Kidney (tissue), 14 donors: Measurements from ENCODE around the gene TTC13. TPM values are rescaled to one million over a fixed set of nuclear protein-coding genes. Genes with fewer than 3 reads are reported as not detected.

Source experiments
- DNase-seq, 5 donors: peaks; one replicate each; pipeline ENCODE4 v3.0.0-alpha.2; 2013 to 2020
- FAIRE-seq: peaks from 2 replicates; lab custom pipeline; 2012; peaks lifted over from hg19 to GRCh38; lab: Jason Lieb, UNC
- H3K27ac ChIP-seq, 2 donors: one replicate each; pipeline ENCODE4 v1.7.0; 2013; ENCODE audit warnings: low read depth in 2 of 2, low read length in 2 of 2, inconsistent platforms in 1 of 2
- H3K27me3 ChIP-seq: one replicate; pipeline ENCODE4 v1.7.1; 2013; ENCODE audit warnings: low read length, inconsistent platforms; ENCODE audit not compliant: control insufficient read depth, insufficient read depth
- H3K36me3 ChIP-seq, 3 donors: one replicate each; pipeline versions ENCODE4 v1.7.0 to v1.7.1; 2013; ENCODE audit warnings: low read length in 3 of 3, control low read depth in 1 of 3, inconsistent platforms in 1 of 3; ENCODE audit not compliant: insufficient read depth in 3 of 3, control insufficient read depth in 2 of 3
- H3K4me1 ChIP-seq, 3 donors: one replicate each; pipeline versions ENCODE4 v1.7.0 to v1.7.1; 2013; ENCODE audit warnings: low read length in 3 of 3, inconsistent platforms in 1 of 3, low read depth in 1 of 3; ENCODE audit not compliant: control insufficient read depth in 2 of 3, insufficient read depth in 2 of 3
- H3K4me3 ChIP-seq, 3 donors: one replicate each; pipeline versions ENCODE4 v1.7.0 to v1.8.1; 2013; ENCODE audit warnings: low read length in 3 of 3, control low read depth in 1 of 3, inconsistent platforms in 1 of 3
- H3K9ac ChIP-seq, 3 donors: one replicate each; pipeline versions ENCODE4 v1.7.0 to v1.7.1; 2013; ENCODE audit warnings: low read length in 3 of 3, control low read depth in 1 of 3, inconsistent platforms in 1 of 3
- H3K9me3 ChIP-seq, 3 donors: one replicate each; pipeline versions ENCODE4 v1.7.0 to v1.7.1; 2013; ENCODE audit warnings: low read length in 3 of 3, control low read depth in 1 of 3, inconsistent platforms in 1 of 3; ENCODE audit not compliant: control insufficient read depth in 2 of 3, insufficient read depth in 1 of 3
- intact Hi-C: fragments of 100-400 bp; cut with DNase I; formaldehyde crosslinking; loops from one replicate; pipeline ENCODE4 v1.11.1; 2022
- polyA plus RNA-seq: library from polyadenylated mRNA; stranded (reverse); fragments of 350-450 nt; fragmentation: Illumina TruSeq; extraction: RNeasy Lipid Tissue Mini Kit (QIAGEN cat#74804); gene quantifications from one replicate; pipeline ENCODE4 v1.2.3, GENCODE V29; 2014; ENCODE audit warnings: low read depth, low replicate concordance; ENCODE audit not compliant: insufficient read depth
- total RNA-seq: library from RNA; stranded (reverse); fragmentation: NEBNext Ultra II Directional; extraction: Animal tissue kit (Norgen Biotek cat#: 25700); gene quantifications from one replicate; pipeline ENCODE4 v1.2.1, GENCODE V29; 2021
- TF ChIP-seq, protein P1 (sequence below): IDR thresholded peaks from 3 replicates; pipeline ENCODE4 v1.5.1; 2012; ENCODE audit warnings: mild to moderate bottlenecking, moderate library complexity, borderline replicate concordance; ENCODE audit not compliant: insufficient read depth; ENCODE audit errors: extremely low read depth
- donor health status: control.
- donor health status: control.
- donor health status: control.
- donor health status: control.
- donor health status: control.
- donor health status: DM: yes; HTN: yes; CAD: no.
- donor health status: Normal renal cell carcinoma (clear cell type).

TTC13 gene
- total and polyA plus RNA-seq, 2 donors from 2014 or later, result 4.2 to 15.6 TPM

DNA sequence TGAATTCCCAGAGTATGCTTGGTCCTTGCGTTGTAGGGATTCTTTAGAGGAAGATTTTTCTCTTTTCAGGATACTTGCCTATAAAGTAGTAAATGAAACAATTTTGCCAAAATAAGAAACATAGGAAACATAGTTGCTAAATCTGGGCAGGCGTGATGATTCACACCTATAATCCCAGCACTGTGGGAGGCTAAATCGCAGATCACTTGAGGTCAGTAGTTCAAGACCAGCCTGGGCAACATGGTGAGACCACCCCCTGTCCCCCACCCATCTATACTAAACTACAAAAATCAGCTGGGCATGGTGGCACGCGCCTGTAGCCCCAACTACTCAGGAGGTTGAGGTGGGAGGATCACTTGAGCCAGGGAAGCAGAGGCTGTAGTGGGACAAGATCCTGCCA lies 5.2 kb upstream of the TTC13 start:
- H3K4me3 ChIP-seq, result no peak overlapping the region
- TF ChIP-seq, protein P1, sequence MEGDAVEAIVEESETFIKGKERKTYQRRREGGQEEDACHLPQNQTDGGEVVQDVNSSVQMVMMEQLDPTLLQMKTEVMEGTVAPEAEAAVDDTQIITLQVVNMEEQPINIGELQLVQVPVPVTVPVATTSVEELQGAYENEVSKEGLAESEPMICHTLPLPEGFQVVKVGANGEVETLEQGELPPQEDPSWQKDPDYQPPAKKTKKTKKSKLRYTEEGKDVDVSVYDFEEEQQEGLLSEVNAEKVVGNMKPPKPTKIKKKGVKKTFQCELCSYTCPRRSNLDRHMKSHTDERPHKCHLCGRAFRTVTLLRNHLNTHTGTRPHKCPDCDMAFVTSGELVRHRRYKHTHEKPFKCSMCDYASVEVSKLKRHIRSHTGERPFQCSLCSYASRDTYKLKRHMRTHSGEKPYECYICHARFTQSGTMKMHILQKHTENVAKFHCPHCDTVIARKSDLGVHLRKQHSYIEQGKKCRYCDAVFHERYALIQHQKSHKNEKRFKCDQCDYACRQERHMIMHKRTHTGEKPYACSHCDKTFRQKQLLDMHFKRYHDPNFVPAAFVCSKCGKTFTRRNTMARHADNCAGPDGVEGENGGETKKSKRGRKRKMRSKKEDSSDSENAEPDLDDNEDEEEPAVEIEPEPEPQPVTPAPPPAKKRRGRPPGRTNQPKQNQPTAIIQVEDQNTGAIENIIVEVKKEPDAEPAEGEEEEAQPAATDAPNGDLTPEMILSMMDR, result no peak
- FAIRE-seq, result no peak
- peaks cover 3 to 5% (median 4%) of the 10 kb centered on the region in 3 donors for H3K4me1 ChIP-seq
- H3K27ac ChIP-seq, result no peak overlapping the region
- H3K9me3 ChIP-seq, result no peaks in the 10 kb centered on the region
- no peak for DNase-seq
- H3K36me3 ChIP-seq, result peaks cover 0 to 2% (median 0%) of the 10 kb centered on the region in 3 donors
- H3K9ac ChIP-seq, result no peak overlapping the region
- intact Hi-C loops, result no loop called here
- no peaks in the 10 kb centered on the region for H3K27me3 ChIP-seq

DNA sequence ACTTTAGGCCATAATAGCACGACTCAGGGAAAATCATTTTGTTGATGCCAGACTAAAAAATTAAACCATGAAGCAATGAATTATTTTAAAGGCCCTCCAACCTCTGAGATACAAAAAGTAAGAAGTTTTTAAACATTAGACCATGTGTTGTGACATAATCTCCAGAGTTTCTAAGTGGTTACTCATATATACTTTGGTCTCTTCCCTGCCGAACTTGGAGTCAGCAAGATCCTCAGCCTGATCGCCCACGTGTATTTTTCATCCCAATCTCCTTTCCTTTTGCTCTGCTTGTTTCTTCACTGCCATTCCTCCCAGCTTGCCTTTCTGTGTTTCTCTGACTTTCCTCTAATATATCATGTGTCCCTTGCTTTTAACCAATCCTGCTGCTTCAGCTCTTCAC lies 4.0 kb upstream of the TTC13 start:
- no peak overlapping the region for H3K9ac ChIP-seq
- TF ChIP-seq, protein P1, result no peak
- DNase-seq (no peak), FAIRE-seq (no peak)
- H3K4me3 ChIP-seq, result no peak overlapping the region
- H3K4me1 ChIP-seq, result peaks cover 3 to 6% (median 6%) of the 10 kb centered on the region in 3 donors
- H3K27ac ChIP-seq, result no peak overlapping the region
- intact Hi-C loops, result no loop called here
- H3K27me3 ChIP-seq, result no peaks in the 10 kb centered on the region
- no peaks in the 10 kb centered on the region for H3K9me3 ChIP-seq
- peaks cover 0 to 2% (median 0%) of the 10 kb centered on the region in 3 donors for H3K36me3 ChIP-seq

DNA sequence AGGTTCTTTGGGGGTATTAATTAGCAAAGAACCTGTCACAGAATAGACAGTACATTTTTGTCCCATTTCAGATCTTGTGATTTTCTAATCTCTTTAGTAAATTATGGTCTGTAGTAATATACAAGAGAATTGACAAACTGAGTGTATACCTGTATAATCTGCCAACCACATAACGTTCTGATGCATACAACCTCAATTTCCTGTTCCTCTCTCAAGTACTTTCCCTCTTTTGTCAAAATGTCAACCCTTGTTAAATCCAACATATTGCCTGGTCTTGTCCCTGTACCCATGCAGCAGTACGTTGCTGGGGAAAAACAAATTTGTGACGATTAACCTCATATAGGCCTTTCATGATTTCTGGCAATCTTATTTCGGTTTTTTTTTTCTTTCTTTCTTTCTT lies 1.3 kb upstream of the TTC13 start:
- no peaks in the 10 kb centered on the region for H3K9me3 ChIP-seq
- H3K9ac ChIP-seq, result peak overlapping the region in 1 of 3 donors; percentile 82
- TF ChIP-seq, protein P1, result no peak
- intact Hi-C loops, result no loop called here
- DNase-seq (no peak), FAIRE-seq (no peak)
- H3K27me3 ChIP-seq, result no peaks in the 10 kb centered on the region
- no peaks in the 10 kb centered on the region for H3K36me3 ChIP-seq
- H3K4me1 ChIP-seq, result peaks cover 0 to 11% (median 5%) of the 10 kb centered on the region in 3 donors
- H3K4me3 ChIP-seq, result peak overlapping the region; percentile 12 to 98 (median 91)
- no peak overlapping the region for H3K27ac ChIP-seq

DNA sequence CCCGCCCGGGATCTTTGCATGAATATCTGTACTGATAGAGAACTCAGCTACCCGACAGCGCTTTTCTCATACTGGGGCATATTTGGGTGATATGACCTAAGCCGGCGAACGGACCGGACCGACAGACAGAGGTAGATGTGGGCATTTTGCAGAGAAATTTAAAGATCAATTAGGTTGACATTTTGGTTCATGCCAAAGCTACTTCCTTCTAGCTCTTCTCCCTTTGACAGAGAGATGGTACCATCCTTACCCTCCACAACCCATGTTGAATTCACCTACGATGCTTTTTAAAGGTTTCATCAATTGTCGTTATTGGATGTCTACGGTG lies 692 bp upstream of the TTC13 start:
- Histone ChIP-seq H3K9ac (peak overlapping the region; percentile 61 to 88 (median 82)), H3K9me3 (no peaks in the 10 kb centered on the region), H3K27ac (no peak overlapping the region), H3K4me3 (peak overlapping the region; percentile 89 to 98 (median 91)), H3K36me3 (no peaks in the 10 kb centered on the region), H3K27me3 (no peaks in the 10 kb centered on the region), H3K4me1 (peaks cover 0 to 11% (median 5%) of the 10 kb centered on the region in 3 donors)
- FAIRE-seq, result no peak
- TF ChIP-seq, protein P1, result no peak
- no peak for DNase-seq
- intact Hi-C loops, result no loop called here
